ENCODE data around the gene SPRY4.

Gene SPRY4

GRCh38 chr5:142283304-142283703, 41.5 kb downstream of the SPRY4 start:
- no peak for TF ChIP-seq CTCF (IDR thresholded peaks at IDR 0.05)
- Histone ChIP-seq H3K9me3 (no peaks in the 10 kb centered on the region), H3K27ac (no peak overlapping the region)

GRCh38 chr5:142281966-142282365, 42.9 kb downstream of the SPRY4 start:
- no peaks in the 10 kb centered on the region for H3K4me1 ChIP-seq (ENCODE audit: control insufficient read depth in 1 of 2, insufficient read depth in 1 of 2, low read depth in 1 of 2, low read length in 1 of 2)
- no peak for TF ChIP-seq CTCF (IDR thresholded peaks at IDR 0.05)
- no peaks in the 10 kb centered on the region for H3K36me3 ChIP-seq
- peaks cover 3% of the 10 kb centered on the region for H3K27me3 ChIP-seq
- no peaks in the 10 kb centered on the region for H3K9me3 ChIP-seq
- H3K27ac ChIP-seq, result no peak overlapping the region
- H3K4me3 ChIP-seq (ENCODE audit: low read depth in 1 of 2, low read length in 1 of 2), result no peak overlapping the region

More at GRCh38 chr5:142283304-142283703, 41.5 kb downstream of the SPRY4 start:
- H3K27me3 ChIP-seq, result peaks cover 13% of the 10 kb centered on the region
- H3K4me1 ChIP-seq (ENCODE audit: control insufficient read depth in 1 of 2, insufficient read depth in 1 of 2, low read depth in 1 of 2, low read length in 1 of 2), result no peaks in the 10 kb centered on the region
- no peak overlapping the region for H3K4me3 ChIP-seq (ENCODE audit: low read depth in 1 of 2, low read length in 1 of 2)
- no peaks in the 10 kb centered on the region for H3K36me3 ChIP-seq

GRCh38 chr5:142281008-142281367, 43.8 kb downstream of the SPRY4 start:
- Histone ChIP-seq H3K36me3 (no peaks in the 10 kb centered on the region), H3K27ac (no peak overlapping the region), H3K4me1 (ENCODE audit: control insufficient read depth in 1 of 2, insufficient read depth in 1 of 2, low read depth in 1 of 2, low read length in 1 of 2) (no peaks in the 10 kb centered on the region), H3K4me3 (ENCODE audit: low read depth in 1 of 2, low read length in 1 of 2) (no peak overlapping the region), H3K9me3 (no peaks in the 10 kb centered on the region), H3K27me3 (peaks cover 2% of the 10 kb centered on the region)
- no peak for TF ChIP-seq CTCF (IDR thresholded peaks at IDR 0.05)

GRCh38 chr5:142280066-142281007, 44.5 kb downstream of the SPRY4 start:
- no peak overlapping the region for H3K27ac ChIP-seq
- no peak for TF ChIP-seq CTCF (IDR thresholded peaks at IDR 0.05)
- H3K36me3 ChIP-seq, result no peaks in the 10 kb centered on the region
- H3K4me3 ChIP-seq (ENCODE audit: low read depth in 1 of 2, low read length in 1 of 2), result no peak overlapping the region
- no peaks in the 10 kb centered on the region for H3K4me1 ChIP-seq (ENCODE audit: control insufficient read depth in 1 of 2, insufficient read depth in 1 of 2, low read depth in 1 of 2, low read length in 1 of 2)
- H3K9me3 ChIP-seq, result no peaks in the 10 kb centered on the region
- no peaks in the 10 kb centered on the region for H3K27me3 ChIP-seq

- Histone ChIP-seq H3K27me3 (no peaks in the 10 kb centered on the region), H3K9me3 (no peaks in the 10 kb centered on the region), H3K36me3 (no peaks in the 10 kb centered on the region), H3K4me3 (ENCODE audit: low read depth in 1 of 2, low read length in 1 of 2) (no peak overlapping the region), H3K4me1 (ENCODE audit: control insufficient read depth in 1 of 2, insufficient read depth in 1 of 2, low read depth in 1 of 2, low read length in 1 of 2) (no peaks in the 10 kb centered on the region), H3K27ac (no peak overlapping the region)
- TF ChIP-seq CTCF (IDR thresholded peaks at IDR 0.05), result no peak
These were observed 46.2 kb downstream of the SPRY4 start for GRCh38 chr5:142278627-142279026.
